HG02884 (cell line): ENCODE results near the gene DUSP1.

Experiments
- ATAC-seq: cut with Tn5 transposase; IDR thresholded peaks from one replicate; pipeline ENCODE4 v1.9.1; 2021; ENCODE audit warnings: mild to moderate bottlenecking, moderate library complexity; ENCODE audit not compliant: unreplicated experiment

Gene DUSP1

GRCh38 chr5:172765766-172766286, 5.2 kb downstream of the DUSP1 start:
- no peak for ATAC-seq

DNA sequence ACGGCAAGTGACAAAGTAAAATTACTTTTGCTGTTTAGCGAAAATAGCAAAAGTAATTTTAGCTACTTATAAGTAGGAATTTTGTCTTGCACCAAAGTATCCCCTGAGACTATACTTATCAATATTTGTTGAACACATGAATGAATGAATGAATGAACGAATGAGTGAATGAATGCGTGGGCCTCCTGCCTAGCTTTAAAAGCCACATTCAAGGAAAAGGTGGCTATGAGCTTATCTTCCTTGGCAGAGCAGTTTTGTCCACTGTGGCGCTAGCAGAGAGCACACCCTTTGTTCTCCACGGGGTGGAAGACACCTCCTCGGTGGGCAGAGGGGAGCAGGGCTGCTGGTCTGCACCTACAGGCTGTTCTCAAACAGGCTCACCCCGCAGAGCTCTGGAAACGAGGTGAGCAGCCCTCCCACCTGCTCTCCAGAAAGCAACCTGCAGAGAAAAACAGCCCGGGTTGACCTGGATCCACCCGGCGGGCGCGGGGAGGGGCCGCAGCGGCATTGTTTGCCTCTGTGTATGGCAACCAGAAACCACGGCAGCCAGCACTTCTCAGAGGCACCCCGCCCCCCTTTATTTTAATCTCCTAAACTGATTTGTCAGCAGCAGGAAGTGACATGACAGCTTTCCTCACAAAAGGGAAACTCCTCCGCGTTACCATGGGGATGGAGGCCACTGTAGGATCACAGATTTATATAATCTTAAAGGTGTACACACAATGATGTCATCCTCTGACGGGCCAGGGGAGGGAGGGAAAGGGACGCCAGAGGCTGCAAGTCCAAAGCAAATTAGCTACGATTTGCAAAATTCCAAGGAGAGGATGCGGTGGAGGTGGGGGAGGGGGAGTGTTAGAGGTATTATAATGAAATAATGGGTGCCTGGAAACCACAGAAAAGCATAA, 5.9 kb downstream of the DUSP1 start:
- ATAC-seq, result peak; percentile 94

DNA sequence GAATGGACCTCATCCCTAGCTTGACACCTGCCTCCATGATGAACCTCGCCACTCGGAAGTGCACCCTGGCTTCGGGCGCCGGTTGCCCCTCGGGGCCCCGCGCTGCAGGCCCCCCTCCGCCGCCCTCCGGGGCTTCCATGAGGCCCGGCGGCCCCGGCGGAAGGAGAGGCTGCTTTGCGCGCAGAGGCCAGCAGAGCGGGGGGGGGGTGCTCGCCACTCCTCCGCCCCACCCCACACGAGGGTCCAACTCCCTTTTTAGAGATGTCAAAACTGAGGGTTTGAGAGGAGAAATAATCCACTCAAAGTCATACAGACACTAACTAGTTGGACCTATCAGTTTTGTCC, 7.9 kb downstream of the DUSP1 start:
- no peak for ATAC-seq

DNA sequence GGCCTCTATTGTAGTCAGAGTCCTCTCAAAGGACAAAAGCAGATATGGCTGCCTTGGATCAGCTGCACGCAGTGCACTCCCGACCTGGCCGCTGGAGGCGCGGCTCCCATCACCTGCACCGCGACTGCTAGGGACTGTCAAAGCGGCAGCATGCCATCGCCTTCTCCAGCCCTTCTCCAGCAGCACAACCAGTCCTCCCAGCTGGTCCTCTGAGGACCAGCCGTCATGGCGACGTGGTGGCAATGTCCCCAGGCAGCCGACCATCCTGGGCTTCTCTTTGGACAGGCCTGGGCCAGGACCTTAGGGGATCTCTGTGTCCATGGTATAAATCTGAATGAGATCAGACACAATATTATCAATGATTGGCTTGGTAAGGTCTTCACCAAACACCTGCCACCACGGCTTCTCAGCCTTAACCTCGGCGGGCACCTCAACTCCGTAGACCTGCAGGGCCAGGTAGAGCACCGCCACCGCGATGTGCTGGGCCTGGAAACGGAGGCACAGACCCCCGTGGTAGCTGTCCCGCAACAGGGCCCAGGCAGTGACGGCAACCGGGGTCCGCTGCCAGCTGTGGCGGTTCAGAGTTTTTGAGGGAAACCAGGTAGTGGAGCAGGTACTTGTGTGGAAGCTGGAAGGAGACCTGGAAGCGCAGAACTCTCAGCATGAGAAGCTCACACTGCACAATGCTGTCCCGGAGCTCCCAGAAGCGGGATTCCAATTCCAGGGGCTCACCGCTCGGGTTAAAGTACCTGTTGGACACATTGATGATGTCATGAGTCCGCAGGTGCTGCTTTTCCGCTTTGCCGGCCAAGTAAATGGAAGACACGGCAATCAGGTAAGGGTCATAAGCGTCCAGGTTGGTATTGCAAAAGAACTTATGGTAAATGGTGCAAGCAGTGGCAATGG, 8.5 kb downstream of the DUSP1 start:
- ATAC-seq, result no peak

DNA sequence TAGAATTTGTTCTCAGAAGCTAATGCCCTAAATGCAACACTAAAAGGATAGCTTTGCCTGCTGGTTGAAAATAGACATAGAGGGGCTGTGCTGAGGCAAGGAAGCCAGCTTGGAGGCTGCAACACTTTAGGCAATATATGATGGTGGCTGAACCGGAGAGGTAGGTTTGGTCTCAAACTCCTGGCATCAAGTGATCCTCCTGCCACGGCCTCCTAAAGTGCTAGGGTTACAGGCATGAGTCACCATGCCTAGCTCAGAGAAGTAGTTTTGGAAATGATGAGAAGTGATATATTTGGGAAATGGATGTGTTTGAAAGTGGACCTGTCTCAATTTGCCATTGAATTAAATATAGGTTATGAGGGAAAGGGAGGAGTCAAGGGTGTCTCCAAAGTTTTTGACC, 10.0 kb downstream of the DUSP1 start:
- no peak for ATAC-seq

- no peak for ATAC-seq
Observed at GRCh38 chr5:172760136-172760535, 10.9 kb downstream of the DUSP1 start.

GRCh38 chr5:172758834-172759149, 12.2 kb downstream of the DUSP1 start:
- no peak for ATAC-seq

DNA sequence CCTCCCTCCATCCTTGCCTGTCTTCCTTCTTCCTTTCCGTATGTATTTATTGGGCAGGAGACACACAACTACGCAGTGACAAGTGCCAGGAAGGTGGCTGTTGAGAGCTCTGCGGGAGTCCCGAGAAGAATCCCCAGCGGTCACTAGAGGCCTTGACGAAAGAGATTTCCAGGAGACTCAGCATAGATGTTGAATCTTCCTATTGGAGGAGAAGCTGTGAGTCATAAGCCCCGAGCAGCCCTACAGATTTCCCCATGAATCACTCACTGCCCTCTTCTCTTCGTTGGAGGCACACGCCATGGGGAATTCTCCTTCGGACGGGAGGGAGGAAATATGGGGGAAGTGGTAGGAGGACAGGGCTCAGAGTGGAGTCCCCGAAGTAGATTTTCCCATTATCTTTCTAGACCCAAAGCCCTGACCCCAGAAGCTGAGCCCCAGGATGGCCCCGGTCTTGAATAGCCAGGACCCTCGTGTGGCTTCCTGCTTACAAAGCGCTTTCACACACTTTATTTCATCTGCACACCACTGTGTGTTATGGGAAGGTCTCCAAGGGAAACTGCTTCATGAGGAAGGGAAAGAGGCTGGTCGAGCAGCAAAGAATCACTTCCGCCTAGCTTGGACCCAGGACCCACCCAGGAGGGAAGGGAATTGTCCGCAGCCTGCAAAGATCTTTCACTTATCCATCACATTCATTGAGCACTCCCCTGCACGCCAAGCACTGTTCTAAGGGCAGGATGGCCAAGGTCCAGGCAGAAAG, 12.7 kb downstream of the DUSP1 start:
- no peak for ATAC-seq

DNA sequence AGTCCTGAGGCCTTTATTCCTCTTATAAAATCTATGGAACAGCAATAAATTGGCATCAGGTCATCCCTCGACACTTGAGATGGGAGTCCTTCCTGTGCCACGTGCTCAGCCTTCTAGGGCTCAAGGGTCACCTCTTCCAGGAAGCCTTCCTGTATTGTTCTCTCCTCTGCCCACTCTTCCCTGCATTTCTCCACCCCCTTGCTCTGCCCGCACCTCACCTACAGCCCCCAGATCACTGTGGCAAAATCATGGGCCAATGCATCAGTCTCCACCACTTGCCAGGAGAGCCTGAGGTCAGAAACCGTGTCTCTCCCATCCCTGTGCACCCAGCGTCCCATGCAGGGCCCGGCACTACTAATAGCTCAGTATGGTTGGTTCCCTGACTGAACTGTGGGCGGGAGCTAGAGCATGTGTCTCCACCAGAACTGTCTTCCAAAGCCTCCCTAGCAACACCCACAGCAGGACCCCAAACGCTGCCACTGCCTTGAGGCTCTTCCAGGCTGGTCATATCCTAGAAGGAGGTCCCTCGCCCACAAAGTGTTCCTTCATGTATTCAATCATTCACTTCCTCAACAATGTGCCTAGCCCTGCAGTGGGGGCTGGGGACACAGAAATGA, 13.5 kb downstream of the DUSP1 start:
- ATAC-seq, result no peak

- ATAC-seq, result no peak
Observed at GRCh38 chr5:172756764-172757393, 14.1 kb downstream of the DUSP1 start.

DNA sequence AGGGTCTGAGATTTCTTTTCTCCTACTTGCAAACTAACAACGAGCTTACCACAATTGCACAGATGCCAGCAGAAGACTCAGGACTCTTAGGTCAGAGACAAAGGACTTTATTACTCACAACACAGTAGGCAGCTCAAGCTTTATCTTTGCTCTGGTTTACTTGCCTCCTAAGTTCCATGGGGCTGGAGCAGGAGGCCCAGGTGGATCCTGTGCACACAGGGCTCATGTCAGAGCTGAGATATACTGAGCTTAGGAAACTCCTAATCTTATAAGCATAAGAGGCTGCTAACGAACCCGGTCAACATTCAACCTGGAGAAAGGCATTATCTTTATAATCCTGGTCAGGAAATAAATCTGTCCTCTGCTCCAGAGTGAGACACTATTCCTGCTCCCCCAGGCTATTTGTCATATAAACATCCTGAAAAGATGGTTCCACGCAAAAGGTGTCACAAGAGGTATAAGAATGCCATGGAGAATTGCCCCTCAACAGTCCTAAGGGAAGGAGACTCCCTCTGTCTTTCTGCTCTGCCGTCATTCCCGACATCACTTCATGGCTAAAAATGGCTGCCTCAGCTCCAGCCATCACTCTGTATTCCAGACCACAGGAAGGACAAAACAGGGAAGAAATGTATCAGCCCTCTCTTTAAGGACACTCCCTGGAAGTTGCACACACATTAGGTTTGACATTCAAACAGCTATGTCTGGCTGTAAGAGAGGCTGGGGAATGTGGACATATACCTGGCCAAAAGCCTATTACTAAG, 16.2 kb downstream of the DUSP1 start:
- ATAC-seq, result no peak

DNA sequence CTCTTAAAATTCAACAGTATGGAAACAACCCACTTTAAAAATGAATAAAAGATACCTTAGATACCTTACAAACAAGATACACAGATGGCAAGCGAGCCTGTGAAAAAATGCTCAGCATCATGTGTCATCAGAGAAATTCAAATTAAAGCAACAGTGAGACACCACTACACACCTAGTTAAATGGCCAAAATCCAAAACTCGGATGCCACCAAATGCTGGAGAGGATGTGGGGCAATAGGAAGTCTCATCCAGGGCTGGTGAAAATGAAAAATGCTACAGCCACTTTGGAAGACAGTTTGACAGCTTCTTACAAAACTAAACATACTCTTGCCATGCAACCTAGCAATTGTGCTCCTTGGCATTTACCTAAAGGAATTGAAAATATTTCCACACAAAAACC, 17.9 kb downstream of the DUSP1 start:
- no peak for ATAC-seq

DNA sequence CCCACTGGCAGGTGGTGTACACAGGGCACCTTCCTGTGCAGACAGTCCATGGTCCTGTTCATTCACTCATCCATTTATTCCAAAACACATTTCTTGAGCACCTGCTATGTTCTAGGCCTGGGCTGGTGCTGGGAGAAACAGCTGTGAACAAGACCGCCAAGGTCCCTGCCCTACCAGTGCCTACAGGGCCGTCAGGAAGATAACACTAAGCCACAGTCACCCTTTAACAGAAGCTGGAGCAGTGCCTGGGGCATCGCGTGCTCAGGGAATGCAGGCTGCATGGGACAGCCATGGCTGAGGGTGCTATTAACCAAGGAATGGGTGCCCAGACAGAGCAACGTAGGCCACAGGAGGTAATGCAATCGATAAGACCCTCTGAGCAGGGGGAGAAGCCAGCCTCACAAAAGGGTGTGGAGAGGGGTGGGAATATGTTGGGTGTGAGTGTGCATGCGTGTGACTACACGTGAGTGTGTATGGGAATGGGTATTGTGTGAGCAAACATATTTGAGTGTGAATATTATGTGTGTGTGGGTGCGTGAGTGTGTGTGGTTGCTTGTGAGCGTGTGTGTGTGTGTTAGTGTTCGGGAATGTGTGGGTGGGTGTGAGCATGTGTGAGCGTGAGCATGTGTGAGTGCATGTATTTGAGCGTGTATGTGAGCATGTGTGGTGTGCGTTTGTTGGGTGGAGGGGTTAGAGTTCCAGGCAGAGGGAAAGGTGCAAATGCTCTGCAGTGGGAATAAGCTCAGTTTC, 19.1 kb downstream of the DUSP1 start:
- no peak for ATAC-seq

DNA sequence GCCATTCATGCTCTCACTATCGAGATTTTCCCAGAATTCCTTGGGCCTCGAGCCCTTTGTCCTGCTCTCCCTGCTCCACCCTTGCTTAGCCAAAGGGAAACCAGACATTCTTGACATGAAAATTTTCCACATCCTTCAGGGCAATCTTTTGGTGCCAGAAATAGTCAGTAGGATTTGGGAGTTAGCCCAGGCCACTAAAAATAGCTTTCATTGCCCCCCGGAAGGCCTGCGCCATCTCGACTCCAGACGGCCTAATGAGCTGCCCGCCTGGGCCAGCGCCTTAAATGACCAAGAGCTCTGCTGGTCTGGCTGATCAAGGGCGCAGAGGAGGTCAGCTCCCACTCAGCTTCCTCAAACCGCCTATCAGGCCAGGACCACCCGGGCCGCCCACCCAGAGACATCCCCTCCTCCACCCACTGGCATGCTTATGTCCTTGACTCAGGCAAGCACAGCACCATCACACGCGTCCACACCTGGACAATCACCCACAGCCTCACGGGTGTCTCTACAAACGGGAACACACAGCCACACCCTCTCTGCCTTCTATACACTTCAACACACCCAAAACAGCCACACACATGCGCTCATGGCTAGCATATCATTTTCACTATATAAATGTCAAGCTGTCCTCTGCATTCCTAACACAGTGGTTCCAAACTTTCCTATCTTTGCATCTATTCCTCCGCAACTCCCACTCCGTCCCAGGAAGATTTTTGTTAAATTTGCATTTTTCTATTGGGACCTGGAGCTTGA, 20.9 kb downstream of the DUSP1 start:
- ATAC-seq, result no peak

GRCh38 chr5:172749076-172749475, 21.9 kb downstream of the DUSP1 start:
- ATAC-seq, result no peak

- no peak for ATAC-seq
Observed at GRCh38 chr5:172748341-172748843, 22.6 kb downstream of the DUSP1 start.

DNA sequence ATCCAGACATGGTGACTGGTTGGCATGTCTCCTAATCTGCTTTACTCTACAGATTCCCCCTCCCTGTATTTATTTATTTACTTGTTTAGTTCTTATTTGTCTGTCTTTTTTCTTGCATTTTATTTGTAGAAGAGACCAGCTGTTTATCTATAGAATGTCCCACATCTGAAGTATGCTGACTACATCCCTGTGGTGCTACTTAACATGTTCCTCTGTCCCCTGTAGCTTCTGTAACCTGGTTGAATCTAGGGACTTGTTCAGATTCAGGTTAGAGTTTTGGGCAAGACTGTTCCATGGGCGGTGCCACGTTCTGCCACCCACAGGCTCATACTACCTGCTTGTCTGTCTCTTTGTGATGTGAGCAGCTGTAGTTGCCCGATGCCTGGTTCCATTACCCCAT, 23.5 kb downstream of the DUSP1 start:
- no peak for ATAC-seq

DNA sequence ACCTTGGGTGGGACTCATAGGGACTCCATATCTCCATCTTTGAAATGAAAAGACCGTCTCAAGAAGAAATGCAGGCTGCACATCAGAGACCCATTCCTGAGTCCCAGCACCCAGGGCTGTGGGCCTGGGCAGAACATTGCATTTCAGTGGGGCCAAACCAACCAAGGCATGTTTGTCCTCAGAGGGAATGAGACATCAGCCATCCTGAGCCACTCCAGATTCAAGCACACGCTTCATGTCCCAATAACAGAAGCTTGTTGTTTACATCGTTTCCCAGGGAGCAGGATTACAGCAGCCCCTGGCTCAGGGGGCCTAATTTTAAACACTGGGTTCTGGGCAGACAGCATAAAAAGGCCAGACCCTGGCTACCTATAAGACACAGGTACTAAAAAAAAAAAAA, 24.3 kb downstream of the DUSP1 start:
- ATAC-seq, result no peak
